NCI-H2227 (cell line): Measurements from ENCODE around the gene HMGN2.
"Not testable (repeated sequence)": the region's sequence is repeated elsewhere in the genome, so short reads cannot be mapped to it uniquely, and the experiment has no call there.

Experiments
- DNase-seq: peaks from one replicate; lab custom pipeline; 2025; ENCODE audit not compliant: unreplicated experiment; lab: John Stamatoyannopoulos, UW

Gene HMGN2

DNA sequence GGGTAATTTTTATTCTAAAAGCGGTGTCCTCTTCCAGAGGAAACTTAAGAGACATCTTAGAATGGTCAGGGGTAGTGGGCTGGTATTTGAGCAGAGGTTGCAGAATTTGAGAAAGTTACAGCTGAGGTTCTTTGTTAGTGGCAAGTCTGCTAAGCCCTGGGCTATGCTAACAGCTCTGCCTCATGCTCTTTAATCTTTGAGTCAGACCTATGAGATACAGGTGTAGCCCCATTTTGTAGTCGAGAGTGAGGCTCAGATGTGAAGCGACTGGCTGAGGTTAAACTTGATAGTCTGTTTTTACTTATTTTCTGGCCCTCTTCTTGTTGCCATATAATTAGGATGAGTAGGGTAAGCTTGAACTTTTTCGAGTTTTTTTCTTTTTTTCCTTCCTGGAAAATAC, 4.7 kb downstream of the HMGN2 start:
- no peak for DNase-seq

DNA sequence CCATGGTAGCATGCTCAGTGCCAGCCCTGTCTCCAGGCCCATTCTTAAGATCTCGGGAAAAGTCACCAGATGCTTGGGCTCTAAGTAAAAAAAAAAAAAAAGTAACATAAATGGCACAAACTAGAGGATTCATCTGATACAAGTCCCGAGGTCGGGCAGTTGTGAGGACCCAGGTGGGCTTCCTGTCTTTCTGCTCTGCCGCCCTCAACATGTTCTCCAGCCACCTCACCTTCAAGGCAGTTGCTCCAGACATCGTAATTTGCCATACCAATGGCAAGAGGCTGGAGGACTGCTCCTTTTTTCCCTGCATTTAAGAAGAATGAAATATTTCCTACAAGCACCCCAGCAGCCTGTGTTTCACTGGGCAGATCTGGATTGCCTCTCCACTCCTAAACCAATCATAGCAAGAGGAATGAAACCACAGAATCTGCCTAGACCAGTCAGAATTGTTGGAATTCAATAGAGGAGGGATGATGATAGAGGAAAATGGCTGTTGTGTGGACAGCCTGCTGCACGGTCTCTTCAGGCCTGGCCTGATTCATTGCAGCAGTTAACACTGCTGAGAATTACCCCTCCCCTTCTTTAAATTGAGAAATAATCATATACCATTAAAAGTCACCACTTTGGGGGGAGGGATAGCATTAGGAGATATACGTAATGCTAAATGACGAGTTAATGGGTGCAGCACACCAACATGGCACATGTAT, 5.4 kb downstream of the HMGN2 start:
- peak; percentile 53 for DNase-seq

DNA sequence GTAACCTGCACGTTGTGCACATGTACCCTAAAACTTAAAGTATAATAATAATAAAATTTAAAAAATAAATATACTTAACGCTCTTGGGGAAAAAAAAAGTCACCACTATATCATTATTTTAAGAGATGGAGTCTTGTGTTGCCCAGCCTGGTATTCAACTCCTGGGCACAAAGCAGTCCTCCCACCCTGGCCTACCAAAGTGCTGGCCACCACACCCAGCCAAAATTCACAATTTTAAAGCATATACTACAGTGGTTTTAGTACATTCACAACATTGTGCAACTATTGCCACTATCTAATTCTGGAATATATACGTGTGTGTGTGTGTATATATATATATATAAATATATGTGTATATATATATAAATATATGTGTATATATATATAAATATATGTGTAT, 5.9 kb downstream of the HMGN2 start:
- DNase-seq: no peak

DNA sequence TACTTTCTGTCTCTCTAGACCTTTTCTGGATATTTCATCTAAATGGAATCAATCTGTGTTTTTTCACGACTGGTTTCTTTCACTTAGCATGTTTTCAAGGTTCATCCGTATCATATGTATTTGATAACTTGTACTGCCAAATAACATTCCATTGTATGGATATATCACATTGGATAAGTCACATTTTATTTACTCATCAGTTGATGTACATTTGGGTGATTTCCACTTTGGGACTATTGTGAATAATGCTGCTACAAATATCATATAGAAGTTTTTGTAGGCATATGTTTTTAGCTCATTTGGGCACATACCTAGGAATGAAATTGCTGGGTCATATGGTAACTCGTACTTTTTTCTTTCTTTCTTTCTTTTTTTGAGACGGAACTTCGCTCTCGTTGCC, 6.7 kb downstream of the HMGN2 start:
- DNase-seq: no peak

DNA sequence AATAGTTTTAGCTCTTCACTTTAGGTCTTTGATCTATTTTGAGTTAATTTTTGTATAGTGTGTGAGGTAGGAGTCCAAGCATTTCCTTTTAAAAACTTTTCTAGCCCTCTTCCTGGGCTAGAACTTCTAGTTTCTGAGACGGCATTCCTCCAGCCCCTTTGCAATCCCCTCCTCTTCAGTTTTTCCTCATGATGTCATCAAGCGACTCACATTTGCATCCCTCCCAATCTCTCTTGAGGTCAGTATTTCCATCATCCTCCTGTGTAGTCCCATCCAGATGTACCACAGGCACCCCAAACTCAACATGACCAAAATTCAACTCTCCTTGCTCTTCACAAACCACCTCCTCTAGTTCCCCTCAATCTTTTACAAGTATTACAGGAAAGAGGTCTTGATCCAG, 10.7 kb downstream of the HMGN2 start:
- DNase-seq: no peak

DNA sequence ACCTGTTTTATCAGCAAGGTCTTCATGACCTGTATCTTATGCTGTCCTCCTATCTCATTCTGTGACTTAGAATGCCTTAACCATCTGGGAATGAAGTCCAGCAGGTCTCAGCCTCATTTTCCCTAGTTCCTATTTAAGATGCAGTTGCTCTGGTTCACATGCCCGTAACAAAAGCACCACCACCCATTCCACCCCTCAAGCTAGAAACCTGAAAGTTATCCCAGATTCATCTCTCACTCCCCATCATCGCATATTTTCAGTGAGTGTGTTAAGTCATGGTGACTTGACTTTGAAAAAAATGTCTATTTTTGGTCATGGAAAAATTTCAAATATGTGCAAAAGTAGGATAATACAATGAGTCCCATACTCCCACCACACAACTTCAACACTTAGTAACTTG, 11.7 kb downstream of the HMGN2 start:
- no peak for DNase-seq

DNA sequence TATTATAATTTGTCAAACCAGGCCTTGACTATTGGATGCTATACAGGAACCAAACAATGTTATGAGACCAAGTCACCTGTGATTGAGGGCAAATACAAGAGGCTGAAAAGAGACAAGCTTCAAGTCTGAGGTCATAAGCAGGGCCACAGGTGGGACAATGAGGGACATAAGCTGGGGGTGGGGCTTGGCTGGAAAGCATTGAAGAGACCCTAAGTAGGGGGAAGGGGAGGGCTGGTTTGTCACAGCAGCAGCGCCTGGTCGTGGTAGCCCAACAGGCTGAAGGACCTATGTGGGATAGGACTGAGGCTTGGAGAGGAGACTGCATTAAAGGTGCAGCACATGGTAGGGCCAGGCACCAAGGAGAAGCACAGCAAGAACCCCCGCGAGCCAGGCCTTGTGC, 17.9 kb downstream of the HMGN2 start:
- no peak for DNase-seq

DNA sequence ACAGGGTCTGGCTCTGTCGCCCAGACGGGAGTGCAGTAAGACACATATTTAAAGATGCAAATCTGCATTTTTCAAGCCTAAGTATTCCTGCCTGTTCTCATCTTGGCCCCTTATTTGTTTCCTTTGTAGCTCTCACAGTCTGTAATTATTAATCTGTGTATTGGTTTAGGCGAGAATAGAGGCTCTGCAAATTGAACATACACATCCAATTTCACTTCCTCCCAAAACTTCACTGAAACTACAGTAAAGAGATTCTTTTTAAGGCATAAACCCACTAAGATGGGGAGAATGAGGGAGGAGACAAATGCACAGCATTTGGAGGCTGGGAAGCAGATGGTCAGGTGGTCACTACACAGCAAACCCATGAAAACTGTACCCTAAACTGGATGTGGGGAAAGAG, 21.0 kb downstream of the HMGN2 start:
- DNase-seq: no peak

DNA sequence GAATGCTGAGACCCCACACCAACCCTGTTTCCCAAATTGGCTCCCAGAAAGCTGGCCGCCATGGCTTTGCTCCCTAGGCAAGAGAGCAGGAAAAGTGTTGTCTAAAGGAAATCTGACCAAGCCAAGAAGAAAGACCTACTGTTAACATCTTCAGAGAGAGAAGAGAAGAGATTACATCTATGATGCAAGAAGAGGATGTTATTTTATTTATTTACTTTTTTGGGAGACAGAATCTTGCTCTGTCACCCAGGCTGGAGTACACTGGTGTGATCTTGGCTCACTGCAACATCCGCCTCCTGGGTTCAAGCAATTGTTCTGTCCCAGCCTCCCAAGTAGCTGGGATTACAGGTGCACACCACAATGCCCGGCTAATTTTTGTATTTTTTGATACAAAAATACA, 21.7 kb downstream of the HMGN2 start:
- no peak for DNase-seq

DNA sequence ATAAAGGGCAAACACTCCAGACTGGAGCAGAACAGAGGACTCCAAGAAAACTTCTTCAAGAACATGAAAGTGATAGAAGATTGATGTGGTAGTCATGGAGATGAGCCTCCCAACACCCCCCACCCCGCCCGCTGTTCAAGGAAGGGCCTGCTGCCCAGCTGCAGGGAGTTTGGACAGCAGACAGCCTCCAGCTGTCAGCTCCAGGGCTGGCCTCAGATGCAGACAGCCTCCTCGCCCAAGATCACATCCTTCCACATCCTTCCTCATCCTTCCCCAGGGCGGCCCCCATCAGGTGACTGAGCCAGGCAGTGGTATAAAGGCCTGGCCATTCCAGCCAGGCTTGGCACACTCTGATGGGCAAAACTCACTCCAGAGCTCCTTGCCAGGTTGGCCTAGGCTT, 24.6 kb downstream of the HMGN2 start:
- DNase-seq: no peak

DNA sequence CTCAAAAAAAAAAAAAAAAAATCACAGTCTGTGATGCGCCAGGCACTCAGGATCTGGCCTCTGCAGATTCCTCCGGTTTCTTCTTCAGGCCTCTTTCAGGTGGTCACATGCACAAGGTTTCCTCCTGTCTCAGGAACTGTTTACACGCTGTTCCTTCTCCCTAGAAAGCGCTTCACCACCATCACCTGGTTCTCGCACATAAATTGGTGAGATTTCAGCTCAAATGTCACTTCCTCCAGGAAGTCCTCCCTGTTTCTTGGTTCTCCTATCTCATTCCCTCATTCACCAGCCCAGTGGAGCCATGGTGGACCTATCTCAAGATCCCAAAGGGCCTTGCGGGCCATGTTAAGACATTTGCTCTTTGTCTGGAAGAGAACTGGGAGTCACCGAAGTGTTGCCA, 26.7 kb downstream of the HMGN2 start:
- no peak for DNase-seq

DNA sequence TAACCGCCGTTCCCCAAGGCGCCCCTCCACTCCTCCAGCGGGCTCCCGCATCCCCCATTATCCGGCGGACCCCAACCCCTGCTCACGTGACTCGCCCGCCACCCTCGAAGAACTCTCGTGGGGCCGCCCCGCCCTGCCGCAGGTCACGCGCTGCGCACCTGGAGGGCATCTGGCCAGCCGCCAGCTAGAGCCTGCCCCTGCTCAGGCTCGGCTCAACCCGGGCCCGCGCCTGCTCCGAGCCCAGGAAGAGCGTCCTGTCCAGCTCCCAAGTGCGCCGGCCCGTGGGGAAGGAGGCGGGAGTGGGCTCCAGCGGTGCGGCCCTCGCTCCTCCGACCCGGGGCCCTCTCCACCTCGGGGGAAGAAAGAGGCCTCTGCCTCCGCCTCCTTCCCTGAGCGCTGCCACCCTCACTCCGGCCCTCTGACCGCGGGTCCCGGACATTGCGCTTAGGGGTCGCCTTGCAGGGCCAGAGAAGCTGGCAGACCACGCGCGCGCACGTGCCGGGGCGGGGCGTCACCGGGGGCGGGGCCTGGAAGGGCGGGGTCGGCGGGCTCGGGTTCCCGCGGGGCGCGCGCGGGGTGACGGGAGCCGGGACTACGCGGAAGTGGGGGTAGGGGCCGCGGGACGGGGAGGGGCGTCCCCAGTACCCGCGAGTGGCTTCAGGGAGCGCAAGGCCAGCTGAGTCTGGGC, 28.4 kb downstream of the HMGN2 start:
- peak; percentile 91 for DNase-seq

DNA sequence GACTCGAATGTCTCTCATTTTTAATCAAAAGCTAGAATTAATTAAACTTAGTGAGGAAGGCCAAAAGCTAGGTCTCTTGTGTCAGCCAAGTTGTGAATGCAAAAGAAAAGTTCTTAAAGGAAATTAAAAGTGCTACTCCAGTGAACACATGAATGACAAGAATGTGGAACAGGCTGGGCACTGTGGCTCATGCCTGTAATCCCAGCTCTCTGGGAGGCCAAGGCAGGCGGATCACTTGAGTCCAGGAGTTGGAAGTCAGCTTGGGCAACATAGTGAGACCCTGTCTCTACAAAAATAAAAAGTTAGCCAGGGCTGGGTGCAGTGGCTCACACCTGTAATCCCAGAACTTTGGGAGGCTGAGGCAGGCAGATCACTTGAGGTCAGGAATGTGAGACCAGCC, 38.5 kb downstream of the HMGN2 start:
- DNase-seq: not testable (repeated sequence)

DNA sequence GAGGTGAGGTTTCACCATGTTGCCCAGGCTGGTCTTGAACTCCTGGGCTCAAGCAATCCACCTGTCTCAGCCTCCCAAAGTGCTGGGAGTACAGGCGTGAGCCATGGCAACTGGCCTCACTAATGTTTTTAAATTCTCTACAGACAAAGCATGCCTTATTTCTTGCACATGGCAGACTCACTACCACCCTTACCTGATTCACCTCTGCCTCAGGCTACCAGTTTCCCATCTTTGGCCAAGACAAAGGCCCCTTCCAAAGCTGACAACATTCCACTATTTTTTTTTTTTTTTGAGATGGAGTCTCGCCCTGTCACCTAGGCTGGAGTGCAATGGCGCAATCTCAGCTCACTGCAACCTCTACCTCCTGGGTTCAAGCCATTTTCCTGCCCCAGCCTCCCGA, 43.6 kb downstream of the HMGN2 start:
- not testable (repeated sequence) for DNase-seq

DNA sequence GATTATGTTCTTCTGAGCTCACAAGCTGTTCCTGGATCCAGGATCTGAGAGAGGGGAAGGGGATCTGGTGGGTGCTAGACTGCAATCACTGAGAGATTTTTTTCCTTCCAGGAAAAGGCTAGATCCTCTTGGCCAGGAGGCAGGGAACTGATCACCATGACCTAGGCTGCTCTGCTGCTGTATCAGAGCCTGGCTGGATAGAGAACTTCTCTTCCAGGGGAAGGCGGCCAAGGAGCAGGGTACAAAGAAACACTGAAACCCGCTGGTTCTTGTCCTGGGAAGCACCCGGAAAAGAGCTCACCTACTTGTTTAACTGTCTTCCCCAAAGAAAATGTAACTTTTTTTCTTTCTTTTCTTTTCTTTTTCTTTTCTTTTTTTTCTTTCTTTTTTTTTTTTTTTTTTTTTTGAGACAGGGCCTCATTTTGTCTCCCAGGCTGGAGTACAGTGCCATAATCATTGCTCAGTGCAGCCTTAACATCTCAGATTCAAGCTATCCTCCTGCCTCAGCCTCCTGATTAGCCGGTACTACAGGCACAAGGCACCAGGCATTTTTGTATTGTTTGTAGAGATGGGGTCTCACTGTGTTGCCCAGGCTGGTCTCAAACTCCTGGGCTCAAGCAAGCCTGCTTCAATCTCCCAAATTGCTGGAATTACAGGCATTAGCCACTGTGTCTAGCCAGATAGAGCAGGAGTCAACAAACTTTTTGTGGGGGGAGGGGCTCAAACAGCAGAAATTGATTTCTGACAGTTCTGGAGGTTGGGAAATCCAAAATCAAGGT, 44.9 kb downstream of the HMGN2 start:
- no peak for DNase-seq

DNA sequence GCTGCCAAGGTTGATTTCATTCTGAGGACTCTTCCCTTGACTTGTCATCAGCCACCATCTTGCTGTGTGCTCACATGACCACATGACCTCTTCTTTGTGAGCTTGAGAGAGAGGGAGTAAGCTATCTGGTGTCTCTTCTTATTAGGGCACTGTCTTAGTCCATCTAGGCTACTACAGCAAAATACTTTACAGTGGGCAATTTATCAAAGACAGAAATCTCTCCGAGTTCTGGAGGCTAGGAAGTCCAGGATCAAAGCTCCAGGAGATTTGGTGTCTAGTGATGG, 45.5 kb downstream of the HMGN2 start:
- no peak for DNase-seq

DNA sequence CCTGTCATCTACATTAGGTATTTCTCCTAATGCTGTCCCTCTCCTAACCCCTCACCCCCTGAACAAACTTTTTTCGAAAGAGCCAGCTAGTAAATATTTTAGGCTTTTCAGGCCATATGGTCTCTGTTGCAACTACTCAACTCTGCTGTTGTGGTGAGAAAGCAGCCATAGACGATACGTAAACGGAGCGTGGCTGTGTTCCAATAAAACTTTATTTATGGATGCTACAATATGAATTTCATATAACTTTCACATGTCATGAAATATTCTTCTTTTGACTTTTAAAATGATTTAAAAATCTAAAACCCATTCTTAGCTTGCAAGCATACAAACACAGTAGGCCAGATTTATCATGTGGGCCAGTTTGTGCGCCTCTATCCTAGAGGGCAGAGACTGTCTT, 46.1 kb downstream of the HMGN2 start:
- DNase-seq: no peak

DNA sequence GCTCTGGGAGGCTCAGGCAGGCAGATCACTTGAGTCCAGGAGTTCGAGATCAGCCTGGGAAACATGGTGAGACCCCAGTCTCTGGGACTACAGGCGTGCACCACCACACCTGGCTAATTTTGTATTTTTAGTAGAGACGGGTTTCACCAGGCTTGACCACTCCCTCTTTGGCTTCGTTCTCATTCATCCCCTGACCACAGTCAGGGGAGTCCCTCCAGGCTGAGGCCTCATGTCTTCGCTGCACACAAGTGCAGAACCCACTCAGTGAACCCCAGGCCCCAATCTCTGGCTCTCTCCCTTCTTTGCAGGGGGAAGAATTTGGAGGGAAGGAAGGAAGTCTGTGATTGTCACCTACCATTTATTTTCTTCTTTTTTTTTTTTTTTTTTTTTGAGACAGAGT, 48.1 kb downstream of the HMGN2 start:
- DNase-seq: no peak

DNA sequence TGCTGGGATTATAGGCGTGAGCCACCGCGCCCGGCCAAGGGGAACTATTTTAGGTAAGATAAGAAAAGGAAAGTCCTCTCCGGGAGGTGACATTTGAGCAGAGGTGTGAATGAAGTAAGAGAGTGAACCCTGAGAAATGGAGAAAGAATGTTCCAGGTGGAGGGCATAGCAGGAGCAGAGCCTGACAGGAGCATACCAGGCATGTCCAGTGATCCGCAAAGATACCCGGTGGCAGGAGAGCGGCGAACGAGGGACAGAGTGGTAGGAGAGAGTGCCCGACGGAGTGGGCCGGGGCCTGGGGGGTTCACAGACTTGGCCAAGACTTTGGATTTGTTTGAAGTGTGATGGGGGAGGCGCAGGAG, 49.4 kb downstream of the HMGN2 start:
- DNase-seq: no peak

DNA sequence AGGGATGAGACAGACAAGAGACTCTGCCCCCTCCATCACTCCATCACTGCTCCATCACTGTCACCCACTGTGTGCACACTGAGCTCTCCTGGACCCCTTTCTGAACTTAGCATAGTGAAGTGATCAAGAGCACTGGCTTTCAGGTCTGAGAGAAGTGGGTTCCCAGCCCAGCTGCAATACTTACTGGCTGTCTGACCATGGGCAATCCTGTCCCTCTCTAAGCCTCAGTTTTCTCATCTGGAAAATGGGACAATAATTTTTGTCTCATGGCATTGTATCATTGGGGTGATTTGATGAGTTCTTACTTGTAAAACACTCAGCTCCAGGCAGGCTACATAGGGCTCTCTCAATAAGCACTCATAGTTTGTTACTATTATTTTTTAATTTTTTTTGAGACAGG, 49.8 kb downstream of the HMGN2 start:
- no peak for DNase-seq

DNA sequence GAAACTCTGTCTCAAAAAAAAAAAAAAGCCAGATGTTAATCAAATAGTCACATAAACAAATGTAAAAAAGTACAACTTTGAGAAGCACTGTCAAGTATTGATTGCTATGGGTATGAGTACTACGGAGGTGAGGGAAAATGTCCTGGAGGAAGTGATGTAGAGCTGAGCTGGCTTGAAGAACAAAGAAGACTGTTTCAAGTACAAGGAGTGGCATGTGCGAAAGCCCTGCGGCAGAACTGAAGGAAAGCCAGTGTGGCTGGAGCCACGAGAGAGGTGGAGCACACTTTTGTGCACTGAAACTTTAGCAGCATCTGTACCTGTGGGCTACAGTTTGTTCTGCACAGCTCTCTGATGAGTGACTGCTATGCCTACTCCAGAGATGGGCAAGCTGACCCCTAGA, 51.9 kb downstream of the HMGN2 start:
- no peak for DNase-seq
